Smooth muscle cell (in vitro differentiated cells): Measurements from ENCODE around the gene GPC6. TPM values are rescaled to one million over a fixed set of nuclear protein-coding genes. Genes with fewer than 3 reads are reported as not detected.

Experiments
- DNase-seq: peaks from one replicate; lab custom pipeline; 2025; ENCODE audit not compliant: unreplicated experiment; lab: John Stamatoyannopoulos, UW
- H2AFZ ChIP-seq: fragments of 200-600 bp; sonication (generic); 2 replicates; pipeline ENCODE4 v1.6.0; 2016; ENCODE audit warnings: antibody characterized with exemption, low read depth, mild to moderate bottlenecking
- H3F3A ChIP-seq: fragments of 200-600 bp; sonication (generic); 2 replicates; pipeline ENCODE4 v1.6.0; 2017; ENCODE audit warnings: antibody characterized with exemption, low read depth
- H3K27ac ChIP-seq: fragments of 200-600 bp; sonication (generic); 2 replicates; pipeline ENCODE4 v1.5.1; 2016; ENCODE audit warnings: low read depth, mild to moderate bottlenecking
- H3K27me3 ChIP-seq: fragments of 200-600 bp; sonication (generic); 2 replicates; pipeline ENCODE4 v1.6.1; 2016; ENCODE audit warnings: low read depth, mild to moderate bottlenecking
- H3K36me3 ChIP-seq: fragments of 200-600 bp; sonication (generic); 2 replicates; pipeline ENCODE4 v1.5.1; 2016; ENCODE audit warnings: low read depth
- H3K4me1 ChIP-seq: fragments of 200-600 bp; sonication (generic); 2 replicates; pipeline ENCODE4 v1.5.1; 2016; ENCODE audit warnings: low read depth
- H3K4me2 ChIP-seq: fragments of 200-600 bp; sonication (generic); 2 replicates; pipeline ENCODE4 v1.6.0; 2016; ENCODE audit warnings: mild to moderate bottlenecking
- H3K4me3 ChIP-seq: fragments of 200-600 bp; sonication (generic); 2 replicates; pipeline ENCODE4 v1.5.1; 2016; ENCODE audit warnings: mild to moderate bottlenecking
- H3K79me2 ChIP-seq: fragments of 200-600 bp; sonication (generic); 2 replicates; pipeline ENCODE4 v1.6.0; 2016; ENCODE audit warnings: low read depth, mild to moderate bottlenecking
- H3K9ac ChIP-seq: fragments of 200-600 bp; sonication (generic); 2 replicates; pipeline ENCODE4 v1.6.0; 2016; ENCODE audit warnings: low read depth
- H3K9me3 ChIP-seq: fragments of 200-600 bp; sonication (generic); replicated peaks from 2 replicates; pipeline ENCODE4 v1.5.1; 2016; ENCODE audit warnings: low read depth
- H4K20me1 ChIP-seq: fragments of 200-600 bp; sonication (generic); 2 replicates; pipeline ENCODE4 v1.6.0; 2016; ENCODE audit warnings: low read depth
- CTCF ChIP-seq: fragments of 200-600 bp; sonication (generic); IDR thresholded peaks from 2 replicates; pipeline ENCODE4 v1.5.1; 2017; ENCODE audit warnings: borderline replicate concordance, mild to moderate bottlenecking, antibody characterized with exemption; ENCODE audit not compliant: insufficient read depth, poor library complexity, severe bottlenecking
- WGBS: methylation state at CpG from one replicate; pipeline ENCODE4 v1.1.7; 2016; ENCODE audit warnings: low lambda C conversion rate; 5-methylcytosine and 5-hydroxymethylcytosine counted together
- polyA plus RNA-seq: library from polyadenylated mRNA; unstranded; fragments of >200 nt; fragmentation: Nextera tagmentation; extraction: Ambion mirVana; gene quantifications from 2 replicates; pipeline ENCODE4 v1.2.1, GENCODE V29; 2016
- total RNA-seq: library from RNA; depleted of rRNA; stranded (reverse); fragments of >200 nt; gene quantifications from 2 replicates; pipeline ENCODE4 v1.2.3, GENCODE V29; 2014

Gene GPC6
- total and polyA plus RNA-seq, 2 experiments from 2014 or later: 19.7 to 68.5 TPM

GRCh38 chr13:93729383-93729782 lies 502.8 kb downstream of the GPC6 start:
- Histone ChIP-seq H3K27me3 (no peaks in the 10 kb centered on the region), H3K9me3 (no peaks in the 10 kb centered on the region), H3K79me2 (peaks cover 4% of the 10 kb centered on the region), H3K27ac (no peak overlapping the region), H3K4me2 (no peak overlapping the region), H2AFZ (no peak overlapping the region), H4K20me1 (peaks cover 5% of the 10 kb centered on the region), H3K4me1 (peaks cover 9% of the 10 kb centered on the region), H3K9ac (no peak overlapping the region), H3F3A (no peaks in the 10 kb centered on the region), H3K4me3 (no peak overlapping the region), H3K36me3 (no peaks in the 10 kb centered on the region)
- WGBS: 87% methylated on average over 2 of the region's 2 CpGs
- no peak for TF ChIP-seq CTCF
- no peak for DNase-seq

GRCh38 chr13:93730780-93731179 lies 504.2 kb downstream of the GPC6 start:
- Histone ChIP-seq H4K20me1 (peaks cover 5% of the 10 kb centered on the region), H3K4me1 (peaks cover 8% of the 10 kb centered on the region), H2AFZ (no peak overlapping the region), H3K4me3 (no peak overlapping the region), H3K36me3 (no peaks in the 10 kb centered on the region), H3F3A (no peaks in the 10 kb centered on the region), H3K9ac (no peak overlapping the region), H3K27ac (peak overlapping the region; percentile 26), H3K9me3 (no peaks in the 10 kb centered on the region), H3K27me3 (no peaks in the 10 kb centered on the region), H3K4me2 (no peak overlapping the region), H3K79me2 (peaks cover 4% of the 10 kb centered on the region)
- DNase-seq: no peak
- WGBS: 72% methylated on average over 3 of the region's 3 CpGs
- no peak for TF ChIP-seq CTCF

GRCh38 chr13:93732186-93732585 lies 505.6 kb downstream of the GPC6 start:
- Histone ChIP-seq H3K36me3 (no peaks in the 10 kb centered on the region), H3K9ac (no peak overlapping the region), H3K79me2 (no peaks in the 10 kb centered on the region), H3K27me3 (no peaks in the 10 kb centered on the region), H2AFZ (no peak overlapping the region), H3K4me1 (no peaks in the 10 kb centered on the region), H3K4me2 (no peak overlapping the region), H3K9me3 (no peaks in the 10 kb centered on the region), H3K4me3 (no peak overlapping the region), H3K27ac (no peak overlapping the region), H4K20me1 (no peaks in the 10 kb centered on the region), H3F3A (no peaks in the 10 kb centered on the region)
- no peak for TF ChIP-seq CTCF
- DNase-seq: no peak
- 95% methylated on average over 2 of the region's 2 CpGs for WGBS

GRCh38 chr13:93736081-93736480 lies 509.5 kb downstream of the GPC6 start:
- Histone ChIP-seq H2AFZ (no peak overlapping the region), H3K27ac (peak overlapping the region; percentile 76), H4K20me1 (no peaks in the 10 kb centered on the region), H3K36me3 (no peaks in the 10 kb centered on the region), H3F3A (no peaks in the 10 kb centered on the region), H3K4me2 (peak overlapping the region; percentile 51), H3K79me2 (no peaks in the 10 kb centered on the region), H3K4me1 (no peaks in the 10 kb centered on the region), H3K9me3 (no peaks in the 10 kb centered on the region), H3K4me3 (no peak overlapping the region), H3K9ac (no peak overlapping the region), H3K27me3 (no peaks in the 10 kb centered on the region)
- no peak for DNase-seq
- TF ChIP-seq CTCF: no peak
